ENCODE data around the gene WDR74. TPM values are rescaled to one million over a fixed set of nuclear protein-coding genes. Genes with fewer than 3 reads are reported as not detected.

Gene WDR74
- total RNA-seq, 1 donor from 2014 or later, result 55.8 TPM

DNA sequence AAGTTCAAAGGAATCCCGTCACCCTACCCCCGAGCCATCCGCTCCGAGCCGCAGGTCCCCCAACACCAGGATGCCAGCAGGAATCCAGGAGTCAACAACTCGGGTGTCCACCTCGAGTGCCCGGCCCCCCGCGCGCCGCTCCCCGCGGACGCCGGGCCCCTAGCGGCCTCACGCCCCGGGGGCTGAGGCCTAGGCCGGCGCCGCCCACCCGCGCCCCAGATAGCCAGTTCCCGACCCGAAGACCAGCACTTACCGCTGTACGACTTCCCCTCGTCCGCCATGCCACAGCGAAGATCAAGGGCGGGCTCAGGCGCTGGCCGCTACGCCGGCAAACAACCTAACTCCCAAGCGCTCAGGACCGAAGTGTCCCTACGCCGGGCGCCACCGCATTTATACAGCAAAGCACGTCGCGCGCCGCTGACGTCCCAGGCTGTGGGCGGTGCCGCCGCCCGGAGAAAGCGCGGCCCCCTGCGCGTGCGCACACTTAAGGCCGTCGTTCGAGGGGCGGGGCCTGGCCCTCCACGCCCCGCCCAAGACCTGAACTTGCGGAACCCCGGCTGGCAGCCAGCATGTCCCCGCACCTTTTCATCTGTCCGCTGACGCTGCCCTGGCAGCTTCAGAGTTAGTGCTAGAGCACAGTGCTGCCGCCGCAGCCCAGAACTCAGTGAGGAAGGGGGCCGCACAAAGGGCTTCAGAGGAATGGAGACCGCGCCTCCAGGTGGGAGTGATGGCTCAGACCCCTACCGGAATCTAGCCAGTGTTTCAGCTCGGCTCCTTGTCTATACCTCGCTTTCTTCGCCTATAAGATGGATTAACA is 34.1 kb downstream of the WDR74 start, which contains the start of gene NXF1:
TSS of gene NXF1 (minus strand) at position 365 of the 817 bp plus-strand sequence. CDS start at position 281, 84 bp downstream.
- peak within 1 kb of the TSS; percentile 99 for H3K27ac Mint-ChIP-seq
- H3K36me3 Mint-ChIP-seq (ENCODE audit: insufficient read depth), result peaks cover 14% of the 10 kb centered on the region
- H3K27me3 Mint-ChIP-seq, result no peaks in the 10 kb centered on the region
- no peaks in the 10 kb centered on the region for H3K9me3 Mint-ChIP-seq (ENCODE audit: low read depth)
- TF ChIP-seq, protein P1, sequence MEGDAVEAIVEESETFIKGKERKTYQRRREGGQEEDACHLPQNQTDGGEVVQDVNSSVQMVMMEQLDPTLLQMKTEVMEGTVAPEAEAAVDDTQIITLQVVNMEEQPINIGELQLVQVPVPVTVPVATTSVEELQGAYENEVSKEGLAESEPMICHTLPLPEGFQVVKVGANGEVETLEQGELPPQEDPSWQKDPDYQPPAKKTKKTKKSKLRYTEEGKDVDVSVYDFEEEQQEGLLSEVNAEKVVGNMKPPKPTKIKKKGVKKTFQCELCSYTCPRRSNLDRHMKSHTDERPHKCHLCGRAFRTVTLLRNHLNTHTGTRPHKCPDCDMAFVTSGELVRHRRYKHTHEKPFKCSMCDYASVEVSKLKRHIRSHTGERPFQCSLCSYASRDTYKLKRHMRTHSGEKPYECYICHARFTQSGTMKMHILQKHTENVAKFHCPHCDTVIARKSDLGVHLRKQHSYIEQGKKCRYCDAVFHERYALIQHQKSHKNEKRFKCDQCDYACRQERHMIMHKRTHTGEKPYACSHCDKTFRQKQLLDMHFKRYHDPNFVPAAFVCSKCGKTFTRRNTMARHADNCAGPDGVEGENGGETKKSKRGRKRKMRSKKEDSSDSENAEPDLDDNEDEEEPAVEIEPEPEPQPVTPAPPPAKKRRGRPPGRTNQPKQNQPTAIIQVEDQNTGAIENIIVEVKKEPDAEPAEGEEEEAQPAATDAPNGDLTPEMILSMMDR (IDR thresholded peaks at IDR 0.05; ENCODE audit: unreplicated experiment), result peak; percentile 27
- peak within 1 kb of the TSS; percentile 97 for H3K4me3 Mint-ChIP-seq (ENCODE audit: low read depth)
- DNase-seq (ENCODE audit: low spot score, unreplicated experiment), result peak; percentile 97
- peaks cover 14% of the 10 kb centered on the region for H3K4me1 Mint-ChIP-seq (ENCODE audit: low read depth)

DNA sequence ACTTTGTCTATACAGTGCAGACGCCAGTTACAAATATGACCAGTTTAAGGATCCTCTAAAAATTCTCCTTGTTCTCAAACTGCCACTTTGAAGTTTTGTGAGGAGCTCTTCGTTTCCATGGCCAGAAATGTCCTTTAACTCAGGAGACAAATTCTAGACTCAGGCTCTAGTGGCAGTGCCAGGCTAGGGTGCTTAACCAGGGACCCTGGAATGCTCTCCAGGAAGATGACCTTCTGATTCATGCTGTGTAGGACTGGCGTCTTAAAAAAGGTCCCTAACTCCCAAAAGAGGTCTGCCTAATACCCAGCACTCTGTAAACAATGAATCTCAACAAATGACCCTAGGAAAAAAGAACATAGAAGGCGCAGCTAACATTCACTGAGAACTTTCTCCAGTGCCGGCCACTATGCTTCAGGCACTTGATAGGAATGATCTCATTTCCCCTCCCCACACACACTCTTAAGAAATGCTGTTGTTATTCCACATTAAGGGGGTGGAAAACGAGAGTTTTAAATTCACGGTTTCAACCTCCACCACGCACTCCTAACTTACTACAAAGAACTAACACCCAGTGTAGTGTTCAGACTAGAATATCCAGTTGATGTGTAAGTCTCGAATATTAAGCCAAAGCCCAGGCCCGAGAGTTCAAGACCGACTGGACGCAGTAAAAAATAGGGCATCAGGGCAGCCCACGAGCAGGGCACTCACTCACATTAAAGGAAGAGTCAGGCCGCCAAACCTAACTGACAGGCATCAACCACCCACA is 34.9 kb downstream of the WDR74 start:
- peak overlapping the region; percentile 98 for H3K27ac Mint-ChIP-seq
- no peaks in the 10 kb centered on the region for H3K9me3 Mint-ChIP-seq (ENCODE audit: low read depth)
- H3K4me3 Mint-ChIP-seq (ENCODE audit: low read depth), result peak overlapping the region; percentile 97
- peaks cover 17% of the 10 kb centered on the region for H3K36me3 Mint-ChIP-seq (ENCODE audit: insufficient read depth)
- peaks cover 14% of the 10 kb centered on the region for H3K4me1 Mint-ChIP-seq (ENCODE audit: low read depth)
- no peaks in the 10 kb centered on the region for H3K27me3 Mint-ChIP-seq
- DNase-seq (ENCODE audit: low spot score, unreplicated experiment), result no peak
- TF ChIP-seq, protein P1 (IDR thresholded peaks at IDR 0.05; ENCODE audit: unreplicated experiment), result no peak

DNA sequence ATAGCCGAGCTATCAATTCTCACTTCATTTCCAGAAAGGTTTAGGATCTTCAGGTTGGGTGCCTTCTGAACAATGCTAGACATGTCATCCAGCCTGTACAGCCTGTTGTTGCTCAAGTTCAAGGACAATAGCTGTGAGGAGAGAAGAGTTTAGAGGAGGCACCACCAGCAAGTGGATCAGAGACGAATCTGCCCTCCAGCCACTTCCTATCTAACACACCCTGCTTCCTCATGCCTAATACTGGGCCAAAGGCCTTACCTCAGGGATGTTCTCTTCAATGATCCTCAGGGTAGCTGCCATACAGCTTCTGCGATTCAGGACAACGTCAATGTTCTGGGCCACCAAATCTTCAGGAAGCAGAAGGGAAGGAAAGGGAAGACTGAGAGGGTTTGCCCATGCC is 38.3 kb downstream of the WDR74 start:
- no peak overlapping the region for H3K27ac Mint-ChIP-seq
- H3K27me3 Mint-ChIP-seq, result no peaks in the 10 kb centered on the region
- H3K9me3 Mint-ChIP-seq (ENCODE audit: low read depth), result no peaks in the 10 kb centered on the region
- peaks cover 27% of the 10 kb centered on the region for H3K36me3 Mint-ChIP-seq (ENCODE audit: insufficient read depth)
- TF ChIP-seq, protein P1 (IDR thresholded peaks at IDR 0.05; ENCODE audit: unreplicated experiment), result no peak
- DNase-seq (ENCODE audit: low spot score, unreplicated experiment), result no peak
- H3K4me1 Mint-ChIP-seq (ENCODE audit: low read depth), result peaks cover 11% of the 10 kb centered on the region
- no peak overlapping the region for H3K4me3 Mint-ChIP-seq (ENCODE audit: low read depth)

- Mint-ChIP-seq H3K9me3 (ENCODE audit: low read depth) (no peaks in the 10 kb centered on the region), H3K27me3 (no peaks in the 10 kb centered on the region)
Measured at GRCh38 chr11:62799486-62799885, 39.9 kb downstream of the WDR74 start.

GRCh38 chr11:62796281-62796680 is 43.1 kb downstream of the WDR74 start:
- Mint-ChIP-seq H3K36me3 (ENCODE audit: insufficient read depth) (peaks cover 36% of the 10 kb centered on the region), H3K27me3 (no peaks in the 10 kb centered on the region), H3K27ac (peak overlapping the region; percentile 56), H3K4me1 (ENCODE audit: low read depth) (peaks cover 8% of the 10 kb centered on the region), H3K4me3 (ENCODE audit: low read depth) (no peak overlapping the region), H3K9me3 (ENCODE audit: low read depth) (no peaks in the 10 kb centered on the region)
- no peak for DNase-seq (ENCODE audit: low spot score, unreplicated experiment)
- TF ChIP-seq, protein P1 (IDR thresholded peaks at IDR 0.05; ENCODE audit: unreplicated experiment), result no peak

More at GRCh38 chr11:62799486-62799885, 39.9 kb downstream of the WDR74 start:
- Mint-ChIP-seq H3K4me3 (ENCODE audit: low read depth) (no peak overlapping the region), H3K27ac (no peak overlapping the region), H3K36me3 (ENCODE audit: insufficient read depth) (peaks cover 37% of the 10 kb centered on the region), H3K4me1 (ENCODE audit: low read depth) (peaks cover 7% of the 10 kb centered on the region)
- TF ChIP-seq, protein P1 (IDR thresholded peaks at IDR 0.05; ENCODE audit: unreplicated experiment), result no peak
- DNase-seq (ENCODE audit: low spot score, unreplicated experiment), result no peak

Measured in progenitor cell of endocrine pancreas (in vitro differentiated cells).